Neural cell (in vitro differentiated cells): Measurements from ENCODE around the gene CEBPB.

ENCODE experiments used
- EP300 ChIP-seq: fragments of 450-650 bp; conservative IDR thresholded peaks from 2 replicates; pipeline ENCODE4 v1.6.1; 2014; ENCODE audit warnings: antibody characterized with exemption, mild to moderate bottlenecking, moderate library complexity; ENCODE audit not compliant: poor library complexity, severe bottlenecking
- EZH2 ChIP-seq: fragments of 200-600, 300-800 bp; shearing (Covaris generic), sonication (generic); IDR thresholded peaks from 2 replicates; pipeline ENCODE4 v1.6.1; 2014; ENCODE audit warnings: antibody characterized with exemption, low read length, borderline replicate concordance, mild to moderate bottlenecking; ENCODE audit not compliant: insufficient read depth, poor library complexity, severe bottlenecking
- MXI1 ChIP-seq: fragments of 450-650 bp; conservative IDR thresholded peaks from 2 replicates; pipeline ENCODE4 v1.6.1; 2014; ENCODE audit warnings: antibody characterized with exemption, mild to moderate bottlenecking; ENCODE audit not compliant: poor library complexity, severe bottlenecking
- POLR2AphosphoS5 ChIP-seq: IDR thresholded peaks from 2 replicates; pipeline ENCODE4 v1.6.1; 2012
- RAD21 ChIP-seq: fragments of 450-650 bp; conservative IDR thresholded peaks from 2 replicates; pipeline ENCODE4 v1.6.1; 2014; ENCODE audit warnings: antibody characterized with exemption, mild to moderate bottlenecking, moderate library complexity
- TAF1 ChIP-seq: IDR thresholded peaks from 2 replicates; pipeline ENCODE4 v1.6.1; 2012; ENCODE audit warnings: low read depth
- TF ChIP-seq, protein P1 (sequence below): fragments of 450-650 bp; IDR thresholded peaks from 2 replicates; pipeline ENCODE4 v1.5.1; 2014; ENCODE audit warnings: antibody characterized with exemption, mild to moderate bottlenecking, moderate library complexity; ENCODE audit not compliant: poor library complexity, severe bottlenecking

DNA sequence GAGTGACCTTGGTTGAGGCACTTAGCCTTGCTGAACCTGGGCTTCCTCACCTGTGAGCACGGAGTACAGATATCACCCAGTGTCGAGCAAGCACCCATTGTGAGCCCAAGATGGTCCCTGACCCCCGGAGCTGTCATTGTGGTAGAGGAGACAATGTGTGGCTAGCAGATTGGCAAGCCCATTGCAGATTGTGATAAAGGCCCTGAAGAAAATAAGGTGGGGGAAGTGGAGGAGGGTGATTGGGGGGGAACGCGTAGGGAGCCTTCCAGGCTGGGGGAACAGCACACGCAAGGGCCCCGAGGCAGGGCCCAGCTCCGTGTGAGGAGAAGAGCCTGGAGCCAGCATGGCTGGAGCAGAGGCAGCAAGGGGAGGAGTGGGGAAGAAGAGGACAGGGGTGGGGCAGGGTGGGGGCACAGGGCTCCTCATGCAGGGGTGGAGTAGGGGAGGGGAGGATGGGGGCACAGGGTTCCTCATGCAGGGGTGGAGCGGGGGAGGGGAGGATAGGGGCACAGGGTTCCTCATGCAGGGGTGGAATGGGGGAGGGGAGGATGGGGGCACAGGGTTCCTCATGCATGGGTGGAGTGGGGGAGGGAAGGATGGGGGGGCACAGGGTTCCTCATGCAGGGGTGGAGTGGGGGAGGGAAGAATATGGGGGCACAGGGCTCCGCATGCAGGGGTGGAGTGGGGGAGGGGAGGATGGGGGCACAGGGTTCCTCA is 7.0 kb downstream of the CEBPB start:
- TF ChIP-seq, protein P1, sequence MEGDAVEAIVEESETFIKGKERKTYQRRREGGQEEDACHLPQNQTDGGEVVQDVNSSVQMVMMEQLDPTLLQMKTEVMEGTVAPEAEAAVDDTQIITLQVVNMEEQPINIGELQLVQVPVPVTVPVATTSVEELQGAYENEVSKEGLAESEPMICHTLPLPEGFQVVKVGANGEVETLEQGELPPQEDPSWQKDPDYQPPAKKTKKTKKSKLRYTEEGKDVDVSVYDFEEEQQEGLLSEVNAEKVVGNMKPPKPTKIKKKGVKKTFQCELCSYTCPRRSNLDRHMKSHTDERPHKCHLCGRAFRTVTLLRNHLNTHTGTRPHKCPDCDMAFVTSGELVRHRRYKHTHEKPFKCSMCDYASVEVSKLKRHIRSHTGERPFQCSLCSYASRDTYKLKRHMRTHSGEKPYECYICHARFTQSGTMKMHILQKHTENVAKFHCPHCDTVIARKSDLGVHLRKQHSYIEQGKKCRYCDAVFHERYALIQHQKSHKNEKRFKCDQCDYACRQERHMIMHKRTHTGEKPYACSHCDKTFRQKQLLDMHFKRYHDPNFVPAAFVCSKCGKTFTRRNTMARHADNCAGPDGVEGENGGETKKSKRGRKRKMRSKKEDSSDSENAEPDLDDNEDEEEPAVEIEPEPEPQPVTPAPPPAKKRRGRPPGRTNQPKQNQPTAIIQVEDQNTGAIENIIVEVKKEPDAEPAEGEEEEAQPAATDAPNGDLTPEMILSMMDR = no peak
- TF ChIP-seq TAF1 (no peak), POLR2AphosphoS5 (no peak), RAD21 (no peak), MXI1 (no peak), EP300 (no peak), EZH2 (no peak)
